Neural progenitor cell (in vitro differentiated cells): ENCODE results near the gene MAGI2. TPM values are rescaled to one million over a fixed set of nuclear protein-coding genes. Genes with fewer than 3 reads are reported as not detected.
A peak's percentile ranks its signal among the peaks of the same experiment; 100 is the strongest.

ENCODE experiments used
- DNase-seq: peaks from one replicate; pipeline ENCODE4 v3.0.0-alpha.2; 2016; ENCODE audit warnings: low spot score
- H2AFZ ChIP-seq: fragments of 200-600 bp; sonication (generic); replicated peaks from 2 replicates; pipeline ENCODE4 v1.6.1; 2016; ENCODE audit warnings: antibody characterized with exemption
- H3F3A ChIP-seq: fragments of 200-600 bp; sonication (generic); 2 replicates; pipeline ENCODE4 v1.6.1; 2016; ENCODE audit warnings: antibody characterized with exemption, low read depth
- H3K27ac ChIP-seq: fragments of 200-600 bp; sonication (generic); 2 replicates; pipeline ENCODE4 v1.5.1; 2016; ENCODE audit warnings: mild to moderate bottlenecking
- H3K27me3 ChIP-seq: fragments of 200-600 bp; sonication (generic); 2 replicates; pipeline ENCODE4 v1.6.1; 2016; ENCODE audit warnings: mild to moderate bottlenecking, moderate library complexity
- H3K36me3 ChIP-seq: fragments of 200-600 bp; sonication (generic); 2 replicates; pipeline ENCODE4 v1.5.1; 2016
- H3K4me1 ChIP-seq: fragments of 200-600 bp; sonication (generic); 2 replicates; pipeline ENCODE4 v1.6.1; 2016; ENCODE audit warnings: mixed run types
- H3K4me2 ChIP-seq: fragments of 200-600 bp; sonication (generic); 2 replicates; pipeline ENCODE4 v1.6.1; 2016
- H3K4me3 ChIP-seq: fragments of 200-600 bp; sonication (generic); 2 replicates; pipeline ENCODE4 v1.5.1; 2016
- H3K79me2 ChIP-seq: fragments of 200-600 bp; sonication (generic); 2 replicates; pipeline ENCODE4 v1.6.1; 2016; ENCODE audit warnings: low read depth
- H3K9ac ChIP-seq: fragments of 200-600 bp; sonication (generic); 2 replicates; pipeline ENCODE4 v1.6.1; 2016
- H3K9me3 ChIP-seq: fragments of 200-600 bp; sonication (generic); 2 replicates; pipeline ENCODE4 v1.5.1; 2016; ENCODE audit warnings: low read depth
- H4K20me1 ChIP-seq: fragments of 200-600 bp; sonication (generic); 2 replicates; pipeline ENCODE4 v1.6.1; 2016; ENCODE audit warnings: low read depth
- H3K27ac Mint-ChIP-seq: 3 replicates; pipeline ENCODE4 v1.8.0; 2021; ENCODE audit warnings: mixed read lengths
- H3K27me3 Mint-ChIP-seq: 2 replicates; pipeline ENCODE4 v1.8.0; 2022; ENCODE audit warnings: low read depth, mild to moderate bottlenecking, inconsistent platforms, moderate library complexity, mixed read lengths; ENCODE audit not compliant: insufficient read depth
- H3K36me3 Mint-ChIP-seq: 3 replicates; pipeline ENCODE4 v1.8.0; 2021; ENCODE audit warnings: mixed read lengths
- H3K4me1 Mint-ChIP-seq: 3 replicates; pipeline ENCODE4 v1.8.0; 2021; ENCODE audit warnings: mixed read lengths
- H3K4me3 Mint-ChIP-seq: 3 replicates; pipeline ENCODE4 v1.8.0; 2021; ENCODE audit warnings: mild to moderate bottlenecking, moderate library complexity, mixed read lengths
- H3K9me3 Mint-ChIP-seq: 3 replicates; pipeline ENCODE4 v1.8.0; 2020; ENCODE audit warnings: mixed read lengths
- EZH2 ChIP-seq: fragments of 200-600 bp; sonication (generic); IDR thresholded peaks from 2 replicates; pipeline ENCODE4 v1.6.1; 2017; ENCODE audit warnings: antibody characterized with exemption, mild to moderate bottlenecking, moderate library complexity
- EZH2phosphoT487 ChIP-seq: fragments of 200-600 bp; sonication (generic); IDR thresholded peaks from 2 replicates; pipeline ENCODE4 v1.6.1; 2017; ENCODE audit warnings: antibody characterized with exemption
- total RNA-seq: library from RNA; depleted of rRNA; stranded (reverse); fragments of >200 nt; gene quantifications from 2 replicates; pipeline ENCODE4 v1.2.3, GENCODE V29; 2015; ENCODE audit warnings: low replicate concordance
- TF ChIP-seq, protein P1 (sequence below): fragments of 200-600 bp; sonication (generic); IDR thresholded peaks from 2 replicates; pipeline ENCODE4 v1.5.1; 2017; ENCODE audit warnings: antibody characterized with exemption, mild to moderate bottlenecking

Gene MAGI2
- total RNA-seq, 1 donor from 2014 or later = 5.8 TPM

DNA sequence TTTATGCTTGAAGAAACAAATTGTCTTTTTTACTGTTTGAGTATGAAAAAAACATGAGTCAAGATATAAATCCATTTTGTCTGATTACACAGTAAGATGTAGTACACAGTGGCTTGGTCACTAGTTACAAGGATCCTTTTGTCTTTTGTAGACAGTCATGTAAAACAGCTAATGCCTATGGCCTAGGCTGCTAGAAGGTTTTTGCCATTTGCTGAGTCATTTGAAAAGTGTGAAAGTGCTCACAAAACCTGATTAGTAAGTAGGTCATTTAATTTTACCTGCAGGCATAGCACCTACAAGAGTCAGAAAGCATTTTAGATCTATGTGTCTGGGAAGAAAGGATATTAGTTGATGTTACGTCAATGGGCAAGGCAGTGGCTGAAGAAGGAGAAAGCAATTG, 819.4 kb downstream of the MAGI2 start:
- no peaks in the 10 kb centered on the region for H3K9me3 Mint-ChIP-seq
- Histone ChIP-seq H3K9ac (no peak overlapping the region), H3K27ac (no peak overlapping the region), H4K20me1 (no peaks in the 10 kb centered on the region), H3K4me1 (no peaks in the 10 kb centered on the region), H3K36me3 (no peaks in the 10 kb centered on the region), H2AFZ (no peak overlapping the region), H3K79me2 (no peaks in the 10 kb centered on the region), H3K27me3 (no peaks in the 10 kb centered on the region), H3K4me3 (no peak overlapping the region), H3K4me2 (no peak overlapping the region), H3F3A (no peaks in the 10 kb centered on the region), H3K9me3 (no peaks in the 10 kb centered on the region)
- peaks cover 8% of the 10 kb centered on the region for H3K4me1 Mint-ChIP-seq
- H3K27me3 Mint-ChIP-seq = no peaks in the 10 kb centered on the region
- H3K4me3 Mint-ChIP-seq = no peak overlapping the region
- no peaks in the 10 kb centered on the region for H3K36me3 Mint-ChIP-seq
- no peak overlapping the region for H3K27ac Mint-ChIP-seq
- no peak for TF ChIP-seq EZH2phosphoT487
- TF ChIP-seq, protein P1, sequence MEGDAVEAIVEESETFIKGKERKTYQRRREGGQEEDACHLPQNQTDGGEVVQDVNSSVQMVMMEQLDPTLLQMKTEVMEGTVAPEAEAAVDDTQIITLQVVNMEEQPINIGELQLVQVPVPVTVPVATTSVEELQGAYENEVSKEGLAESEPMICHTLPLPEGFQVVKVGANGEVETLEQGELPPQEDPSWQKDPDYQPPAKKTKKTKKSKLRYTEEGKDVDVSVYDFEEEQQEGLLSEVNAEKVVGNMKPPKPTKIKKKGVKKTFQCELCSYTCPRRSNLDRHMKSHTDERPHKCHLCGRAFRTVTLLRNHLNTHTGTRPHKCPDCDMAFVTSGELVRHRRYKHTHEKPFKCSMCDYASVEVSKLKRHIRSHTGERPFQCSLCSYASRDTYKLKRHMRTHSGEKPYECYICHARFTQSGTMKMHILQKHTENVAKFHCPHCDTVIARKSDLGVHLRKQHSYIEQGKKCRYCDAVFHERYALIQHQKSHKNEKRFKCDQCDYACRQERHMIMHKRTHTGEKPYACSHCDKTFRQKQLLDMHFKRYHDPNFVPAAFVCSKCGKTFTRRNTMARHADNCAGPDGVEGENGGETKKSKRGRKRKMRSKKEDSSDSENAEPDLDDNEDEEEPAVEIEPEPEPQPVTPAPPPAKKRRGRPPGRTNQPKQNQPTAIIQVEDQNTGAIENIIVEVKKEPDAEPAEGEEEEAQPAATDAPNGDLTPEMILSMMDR = no peak
- no peak for DNase-seq

DNA sequence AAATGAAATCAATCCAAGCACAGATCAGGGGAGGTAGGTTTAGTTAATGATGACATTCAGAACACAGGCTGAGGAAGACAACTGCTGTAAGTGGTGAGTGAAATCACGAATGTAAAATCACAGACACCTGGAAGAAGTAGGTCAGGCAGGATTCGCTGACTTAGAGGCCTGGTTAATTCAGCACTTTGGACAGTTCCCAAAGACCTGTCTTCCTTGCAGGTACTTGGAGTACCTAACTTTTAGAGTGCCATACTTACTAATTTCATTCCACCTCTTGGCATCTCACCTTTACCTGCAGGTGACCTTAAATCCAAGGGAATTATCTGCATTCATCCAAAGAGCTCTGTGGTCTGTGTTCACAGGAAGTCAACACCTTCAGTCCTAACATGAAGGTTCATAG, 832.5 kb downstream of the MAGI2 start:
- Histone ChIP-seq H3K36me3 (no peaks in the 10 kb centered on the region), H2AFZ (no peak overlapping the region), H4K20me1 (peaks cover 5% of the 10 kb centered on the region), H3K4me1 (no peaks in the 10 kb centered on the region), H3K9me3 (no peaks in the 10 kb centered on the region), H3F3A (no peaks in the 10 kb centered on the region), H3K9ac (no peak overlapping the region), H3K4me2 (no peak overlapping the region), H3K4me3 (no peak overlapping the region), H3K79me2 (no peaks in the 10 kb centered on the region), H3K27ac (no peak overlapping the region), H3K27me3 (no peaks in the 10 kb centered on the region)
- no peak overlapping the region for H3K4me3 Mint-ChIP-seq
- no peaks in the 10 kb centered on the region for H3K4me1 Mint-ChIP-seq
- no peaks in the 10 kb centered on the region for H3K27me3 Mint-ChIP-seq
- no peak overlapping the region for H3K27ac Mint-ChIP-seq
- H3K36me3 Mint-ChIP-seq = no peaks in the 10 kb centered on the region
- TF ChIP-seq EZH2 (no peak), EZH2phosphoT487 (no peak)
- TF ChIP-seq, protein P1 = no peak
- no peaks in the 10 kb centered on the region for H3K9me3 Mint-ChIP-seq
- DNase-seq = peak; percentile 78

DNA sequence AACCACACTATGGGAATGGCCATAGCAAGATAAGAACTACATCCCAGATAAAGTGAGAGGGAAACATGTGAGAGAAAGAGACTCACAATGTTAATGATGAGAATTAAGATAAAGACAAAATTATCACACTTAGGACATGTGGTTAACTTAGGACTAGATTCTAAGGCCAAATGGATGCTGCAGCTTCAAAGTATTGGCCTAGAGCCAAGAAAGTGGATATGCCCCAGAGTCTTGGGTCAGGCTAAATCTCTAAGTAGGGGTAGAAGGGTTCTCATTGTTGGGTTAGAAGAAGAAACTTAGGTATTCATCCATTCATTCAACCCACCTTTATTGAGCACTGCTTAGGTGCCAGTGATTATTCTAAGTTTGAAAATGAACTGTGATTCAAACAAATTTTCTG, 836.9 kb downstream of the MAGI2 start:
- peaks cover 5% of the 10 kb centered on the region for H4K20me1 ChIP-seq
- no peaks in the 10 kb centered on the region for H3K9me3 Mint-ChIP-seq
- no peaks in the 10 kb centered on the region for H3K27me3 ChIP-seq
- no peaks in the 10 kb centered on the region for H3K4me1 ChIP-seq
- no peak overlapping the region for H3K27ac ChIP-seq
- no peaks in the 10 kb centered on the region for H3F3A ChIP-seq
- DNase-seq = no peak
- H3K36me3 Mint-ChIP-seq = no peaks in the 10 kb centered on the region
- no peak overlapping the region for H3K4me3 Mint-ChIP-seq
- H3K9ac ChIP-seq = no peak overlapping the region
- H3K27me3 Mint-ChIP-seq = peaks cover 2% of the 10 kb centered on the region
- H2AFZ ChIP-seq = no peak overlapping the region
- no peaks in the 10 kb centered on the region for H3K36me3 ChIP-seq
- H3K9me3 ChIP-seq = no peaks in the 10 kb centered on the region
- H3K79me2 ChIP-seq = no peaks in the 10 kb centered on the region
- no peak overlapping the region for H3K27ac Mint-ChIP-seq
- no peak overlapping the region for H3K4me2 ChIP-seq
- TF ChIP-seq EZH2 (no peak), EZH2phosphoT487 (no peak)
- TF ChIP-seq, protein P1 = no peak
- H3K4me3 ChIP-seq = no peak overlapping the region
- H3K4me1 Mint-ChIP-seq = no peaks in the 10 kb centered on the region

DNA sequence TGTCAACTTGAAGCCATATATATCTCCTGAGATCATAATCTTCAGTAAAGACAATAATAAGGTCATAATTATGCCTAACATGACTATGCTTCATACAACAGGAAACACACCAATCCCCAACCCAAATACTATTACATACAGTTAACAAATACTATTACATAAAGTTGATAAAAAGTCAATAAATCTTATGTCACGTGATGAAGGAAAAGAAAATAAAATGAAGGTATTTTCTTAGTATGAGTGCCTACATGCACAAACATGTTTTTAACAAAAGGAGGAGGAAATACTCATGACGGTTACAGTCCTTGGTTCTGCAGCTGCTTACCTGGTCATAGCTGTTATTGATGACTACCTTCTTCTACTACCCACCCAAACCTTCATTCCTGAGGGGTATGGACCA, 844.2 kb downstream of the MAGI2 start:
- Histone ChIP-seq H3K9me3 (no peaks in the 10 kb centered on the region), H3K27me3 (no peaks in the 10 kb centered on the region), H2AFZ (no peak overlapping the region), H3K4me3 (no peak overlapping the region), H3K79me2 (no peaks in the 10 kb centered on the region), H3K4me1 (no peaks in the 10 kb centered on the region), H3K36me3 (no peaks in the 10 kb centered on the region), H3K27ac (no peak overlapping the region), H4K20me1 (no peaks in the 10 kb centered on the region), H3K4me2 (no peak overlapping the region), H3F3A (no peaks in the 10 kb centered on the region), H3K9ac (no peak overlapping the region)
- H3K36me3 Mint-ChIP-seq = no peaks in the 10 kb centered on the region
- H3K9me3 Mint-ChIP-seq = no peaks in the 10 kb centered on the region
- TF ChIP-seq, protein P1 = no peak
- TF ChIP-seq EZH2 = no peak
- no peak for TF ChIP-seq EZH2phosphoT487
- H3K27me3 Mint-ChIP-seq = peaks cover 3% of the 10 kb centered on the region
- DNase-seq = no peak
- no peak overlapping the region for H3K4me3 Mint-ChIP-seq
- no peak overlapping the region for H3K27ac Mint-ChIP-seq
- H3K4me1 Mint-ChIP-seq = no peaks in the 10 kb centered on the region
